NOMO-1 treated with dmso at 0.1 percent for 144 hours (cell line): ENCODE data around the gene AMH.

Source experiments
- DNase-seq: peaks from one replicate; lab custom pipeline; 2025; ENCODE audit not compliant: unreplicated experiment; lab: John Stamatoyannopoulos, UW

AMH gene

DNA sequence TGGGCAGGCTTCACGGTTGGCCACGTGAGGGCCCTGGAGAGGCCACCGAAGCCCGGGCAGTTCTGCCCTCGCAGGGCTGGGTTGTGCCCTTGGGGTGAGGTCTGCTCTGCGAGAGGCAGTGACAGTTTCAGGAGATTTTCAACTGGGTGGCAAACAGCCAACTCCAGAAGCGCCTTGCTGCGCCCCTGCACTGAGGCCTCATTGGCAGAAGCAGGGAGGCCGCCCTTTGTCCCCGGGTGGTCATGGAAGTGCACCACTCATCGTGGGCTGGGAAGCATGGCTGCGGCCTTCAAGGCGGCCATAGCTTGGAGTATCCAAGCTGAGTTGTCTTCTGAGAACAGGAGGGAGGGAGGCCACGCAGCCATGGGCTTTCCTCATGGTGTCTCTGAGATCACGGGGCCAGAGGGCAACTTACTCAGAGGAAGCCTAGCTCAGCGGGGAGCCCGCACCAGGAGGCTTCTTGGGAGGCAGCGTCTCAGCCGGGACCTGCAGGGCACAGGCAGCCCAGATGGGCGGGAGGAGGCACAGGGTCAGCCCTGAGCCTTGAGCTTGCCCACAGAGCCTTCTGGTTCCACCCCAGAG lies 27.8 kb upstream of the AMH start:
- no peak for DNase-seq

DNA sequence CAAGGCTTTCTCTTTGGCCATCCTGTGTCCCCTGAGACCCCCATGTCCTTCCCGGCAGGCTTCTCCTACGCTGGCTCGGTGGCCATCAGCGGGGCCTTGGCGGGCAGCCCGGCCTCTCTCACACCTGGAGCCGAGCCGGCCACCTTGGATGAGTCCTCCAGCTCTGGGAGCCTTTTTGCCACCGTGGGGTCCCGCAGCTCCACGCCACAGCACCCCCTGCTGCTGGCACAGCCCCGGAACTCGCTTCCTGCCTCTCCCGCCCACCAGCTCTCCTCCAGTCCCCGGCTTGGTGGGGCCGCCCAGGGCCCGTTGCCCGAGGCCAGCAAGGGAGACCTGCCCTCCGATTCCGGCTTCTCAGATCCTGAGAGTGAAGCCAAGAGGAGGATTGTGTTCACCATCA lies 27.2 kb upstream of the AMH start:
- no peak for DNase-seq

DNA sequence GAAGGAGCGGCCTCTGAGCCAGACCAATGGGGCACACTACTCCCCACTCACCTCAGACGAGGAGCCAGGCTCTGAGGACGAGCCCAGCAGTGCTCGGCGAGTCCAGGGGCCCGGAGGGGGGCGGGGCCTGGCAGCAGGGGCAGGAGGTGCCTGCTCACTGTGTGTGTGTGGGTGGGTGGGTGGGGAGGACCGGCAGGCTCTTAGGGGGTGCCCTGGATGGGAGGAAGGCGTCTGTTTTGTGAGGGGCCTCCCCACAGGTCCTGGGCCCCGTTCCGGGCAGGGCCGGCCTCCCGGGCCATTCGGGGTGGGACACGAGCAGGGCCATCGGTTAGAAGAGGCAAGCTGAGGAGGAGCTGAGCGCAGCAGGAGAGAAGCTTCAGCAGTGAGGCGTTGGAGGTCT lies 25.7 kb upstream of the AMH start:
- DNase-seq, result no peak

DNA sequence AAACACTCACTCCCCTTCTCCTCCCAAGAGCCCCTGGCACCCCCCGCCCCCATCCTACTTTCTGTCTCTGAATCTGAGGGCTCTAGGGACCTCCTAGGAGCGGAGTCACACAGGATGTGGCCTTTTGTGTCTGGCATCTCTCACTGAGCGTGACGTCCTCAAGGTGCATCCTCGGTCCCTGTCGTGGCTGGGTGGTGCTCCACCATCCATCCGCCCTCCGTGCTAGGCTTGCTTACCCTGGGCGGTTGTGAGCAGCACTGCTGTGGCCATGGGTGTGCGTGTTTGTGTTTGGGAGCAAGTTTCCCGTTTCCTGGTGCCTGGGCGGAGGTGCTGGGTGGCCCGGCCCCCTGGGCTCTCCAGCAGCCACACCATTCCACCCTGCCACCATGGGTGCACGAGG lies 25.2 kb upstream of the AMH start:
- DNase-seq, result no peak

DNA sequence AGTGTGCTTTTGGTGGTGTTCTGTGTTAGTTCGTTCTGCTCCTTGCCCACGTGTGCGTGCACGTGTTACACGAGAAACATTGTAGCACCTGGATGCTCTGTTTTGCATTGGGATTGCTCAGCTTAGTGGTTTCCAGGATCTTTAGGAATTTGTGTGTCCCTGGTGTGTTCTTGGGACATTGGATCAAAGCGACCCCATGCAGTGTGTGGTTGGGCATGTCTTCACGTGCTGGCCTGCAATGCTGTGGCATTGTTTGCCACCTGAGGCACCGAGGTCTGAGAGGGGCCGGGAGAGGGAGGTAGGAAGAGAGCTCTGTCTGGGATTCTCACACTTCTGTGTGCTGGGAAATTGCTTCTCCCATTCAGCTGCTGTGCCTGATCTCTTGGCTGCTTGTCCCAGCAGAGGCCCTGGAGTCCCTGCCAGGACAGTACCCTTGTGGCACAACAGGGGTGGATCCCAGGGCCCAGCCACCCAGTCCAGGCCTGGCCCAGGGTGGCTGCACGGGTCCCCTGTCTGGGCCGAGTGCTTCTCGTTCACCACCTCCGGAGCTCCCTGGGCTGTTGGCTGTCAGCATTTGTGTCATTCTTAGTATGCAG lies 24.3 kb upstream of the AMH start:
- DNase-seq, result no peak

DNA sequence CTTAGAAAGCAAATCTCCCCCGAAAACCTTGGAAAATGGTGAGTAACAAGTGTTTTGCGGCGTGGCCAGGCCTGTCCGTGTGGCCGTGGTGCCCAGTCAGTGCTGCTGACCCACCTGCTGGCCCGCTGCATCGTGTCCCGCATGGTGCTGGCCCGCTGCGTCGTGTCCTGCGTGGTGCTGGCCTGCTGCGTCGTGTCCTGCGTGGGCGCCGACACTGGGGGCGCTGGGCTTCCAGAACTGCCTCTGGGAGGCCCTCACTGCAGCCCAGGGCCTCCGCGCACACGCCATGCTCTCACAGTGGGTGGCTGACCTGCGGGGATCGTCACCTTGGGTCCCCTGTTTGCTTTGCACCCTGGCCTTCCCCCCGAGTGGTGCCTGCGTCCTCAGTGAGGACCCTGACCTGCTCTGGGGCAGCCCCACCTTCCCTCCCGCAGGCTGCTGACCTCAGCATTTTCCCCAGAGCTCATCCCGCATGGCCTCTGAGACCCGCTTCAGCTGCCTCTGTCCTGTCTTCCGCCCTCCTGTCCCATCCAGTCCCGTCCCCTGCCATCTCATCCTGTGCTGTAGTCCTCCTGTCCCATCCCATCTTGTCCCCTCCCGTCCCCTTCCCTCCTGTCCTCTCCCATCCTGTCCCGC lies 23.6 kb upstream of the AMH start:
- DNase-seq, result no peak

DNA sequence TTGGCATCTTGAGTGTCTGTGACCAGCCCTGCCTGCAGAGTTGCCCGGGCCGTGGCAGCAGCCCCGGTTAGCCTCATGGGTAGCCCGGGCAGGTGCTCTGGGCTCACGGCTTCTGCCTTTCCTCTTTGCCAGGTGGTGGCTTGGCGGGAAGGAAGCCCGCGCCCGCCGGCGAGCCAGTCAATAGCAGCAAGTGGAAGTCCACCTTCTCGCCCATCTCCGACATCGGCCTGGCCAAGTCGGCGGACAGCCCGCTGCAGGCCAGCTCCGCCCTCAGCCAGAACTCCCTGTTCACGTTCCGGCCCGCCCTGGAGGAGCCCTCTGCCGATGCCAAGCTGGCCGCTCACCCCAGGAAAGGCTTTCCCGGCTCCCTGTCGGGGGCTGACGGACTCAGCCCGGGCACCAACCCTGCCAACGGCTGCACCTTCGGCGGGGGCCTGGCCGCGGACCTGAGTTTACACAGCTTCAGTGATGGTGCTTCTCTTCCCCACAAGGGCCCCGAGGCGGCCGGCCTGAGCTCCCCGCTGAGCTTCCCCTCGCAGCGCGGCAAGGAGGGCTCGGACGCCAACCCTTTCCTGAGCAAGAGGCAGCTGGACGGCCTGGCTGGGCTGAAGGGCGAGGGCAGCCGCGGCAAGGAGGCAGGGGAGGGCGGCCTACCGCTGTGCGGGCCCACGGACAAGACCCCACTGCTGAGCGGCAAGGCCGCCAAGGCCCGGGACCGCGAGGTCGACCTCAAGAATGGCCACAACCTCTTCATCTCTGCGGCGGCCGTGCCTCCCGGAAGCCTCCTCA lies 22.9 kb upstream of the AMH start:
- no peak for DNase-seq

DNA sequence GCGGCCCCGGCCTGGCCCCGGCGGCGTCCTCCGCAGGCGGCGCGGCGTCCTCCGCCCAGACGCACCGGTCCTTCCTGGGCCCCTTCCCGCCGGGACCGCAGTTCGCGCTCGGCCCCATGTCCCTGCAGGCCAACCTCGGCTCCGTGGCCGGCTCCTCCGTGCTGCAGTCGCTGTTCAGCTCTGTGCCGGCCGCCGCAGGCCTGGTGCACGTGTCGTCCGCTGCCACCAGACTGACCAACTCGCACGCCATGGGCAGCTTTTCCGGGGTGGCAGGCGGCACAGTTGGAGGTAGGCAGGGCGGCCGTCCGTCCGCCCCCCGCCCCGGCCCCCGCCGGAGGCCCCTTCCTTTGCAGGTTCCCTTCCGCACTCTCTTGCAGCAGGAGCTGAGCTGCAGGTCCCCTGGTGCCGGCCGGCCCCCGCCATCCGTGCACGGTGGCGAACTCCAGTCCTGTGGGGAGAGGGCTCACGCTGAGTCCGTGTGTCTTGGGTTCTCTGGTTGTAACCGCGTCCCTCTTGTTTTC lies 22.2 kb upstream of the AMH start:
- no peak for DNase-seq

DNA sequence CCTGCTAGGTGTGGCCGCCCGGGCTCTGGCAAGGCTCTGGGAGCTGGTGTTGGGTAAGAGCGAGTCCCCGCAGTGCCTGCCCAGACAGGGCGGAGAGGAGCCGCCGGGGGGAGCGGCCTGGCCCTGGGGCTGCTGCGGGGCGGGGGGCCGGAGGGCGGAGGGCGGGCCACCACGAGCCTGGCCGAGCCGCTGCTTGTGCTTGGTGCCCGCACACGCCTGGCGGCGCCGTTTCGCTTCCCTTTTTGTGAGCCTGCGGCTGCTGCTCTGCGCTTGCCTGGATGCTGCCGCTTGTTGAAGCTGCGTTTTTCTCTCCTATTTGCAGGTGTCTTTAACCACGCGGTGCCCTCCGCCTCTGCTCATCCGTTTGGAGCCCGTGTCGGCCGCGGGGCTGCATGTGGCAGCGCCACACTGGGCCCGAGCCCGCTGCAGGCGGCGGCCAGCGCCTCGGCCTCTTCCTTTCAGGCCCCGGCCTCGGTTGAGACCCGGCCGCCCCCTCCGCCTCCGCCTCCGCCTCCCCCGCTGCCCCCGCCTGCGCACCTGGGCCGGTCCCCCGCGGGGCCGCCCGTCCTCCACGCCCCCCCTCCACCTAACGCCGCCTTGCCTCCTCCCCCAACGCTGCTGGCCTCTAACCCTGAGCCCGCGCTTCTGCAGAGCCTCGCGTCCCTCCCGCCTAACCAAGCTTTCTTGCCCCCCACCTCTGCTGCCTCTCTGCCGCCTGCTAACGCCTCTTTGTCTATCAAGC lies 21.5 kb upstream of the AMH start:
- DNase-seq, result peak; percentile 90

DNA sequence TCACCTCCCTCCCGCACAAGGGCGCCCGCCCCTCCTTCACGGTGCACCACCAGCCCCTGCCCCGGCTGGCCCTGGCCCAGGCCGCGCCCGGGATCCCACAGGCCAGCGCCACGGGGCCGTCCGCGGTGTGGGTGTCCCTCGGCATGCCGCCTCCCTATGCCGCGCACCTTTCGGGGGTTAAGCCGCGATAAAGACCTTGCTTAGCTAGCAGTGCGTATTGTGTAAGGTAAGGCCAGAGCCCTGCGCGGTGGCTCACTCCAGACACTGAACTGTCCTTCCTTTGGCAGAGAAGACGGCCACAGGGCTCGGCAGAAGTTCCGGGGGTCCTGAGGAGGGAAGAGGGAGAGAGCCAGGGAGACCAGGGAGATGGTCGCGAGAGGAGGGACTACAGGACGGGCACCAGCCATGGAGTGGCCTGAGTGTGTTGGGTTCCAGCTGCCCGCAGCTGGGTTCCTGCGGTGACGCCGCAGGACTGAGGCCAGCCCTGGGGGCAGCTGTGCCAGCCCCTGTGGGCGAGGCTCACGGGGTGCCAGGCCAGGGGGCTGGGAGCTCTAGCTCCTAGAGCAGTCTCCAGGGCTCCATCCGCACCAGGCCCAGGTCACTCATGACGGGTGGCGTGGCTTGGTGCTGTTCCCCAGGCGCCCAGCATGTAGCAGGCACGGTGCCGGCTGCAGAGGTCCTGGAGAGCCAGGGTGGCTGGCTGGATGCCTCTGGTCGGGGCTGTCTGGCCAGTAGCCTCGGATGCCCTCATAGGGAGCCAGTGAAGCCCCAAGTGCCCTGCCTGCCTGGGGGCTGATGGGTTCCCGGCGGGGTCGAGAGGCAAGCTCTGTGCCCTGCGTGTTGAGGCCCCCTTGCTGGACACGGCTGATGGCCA lies 20.7 kb upstream of the AMH start:
- DNase-seq, result no peak

DNA sequence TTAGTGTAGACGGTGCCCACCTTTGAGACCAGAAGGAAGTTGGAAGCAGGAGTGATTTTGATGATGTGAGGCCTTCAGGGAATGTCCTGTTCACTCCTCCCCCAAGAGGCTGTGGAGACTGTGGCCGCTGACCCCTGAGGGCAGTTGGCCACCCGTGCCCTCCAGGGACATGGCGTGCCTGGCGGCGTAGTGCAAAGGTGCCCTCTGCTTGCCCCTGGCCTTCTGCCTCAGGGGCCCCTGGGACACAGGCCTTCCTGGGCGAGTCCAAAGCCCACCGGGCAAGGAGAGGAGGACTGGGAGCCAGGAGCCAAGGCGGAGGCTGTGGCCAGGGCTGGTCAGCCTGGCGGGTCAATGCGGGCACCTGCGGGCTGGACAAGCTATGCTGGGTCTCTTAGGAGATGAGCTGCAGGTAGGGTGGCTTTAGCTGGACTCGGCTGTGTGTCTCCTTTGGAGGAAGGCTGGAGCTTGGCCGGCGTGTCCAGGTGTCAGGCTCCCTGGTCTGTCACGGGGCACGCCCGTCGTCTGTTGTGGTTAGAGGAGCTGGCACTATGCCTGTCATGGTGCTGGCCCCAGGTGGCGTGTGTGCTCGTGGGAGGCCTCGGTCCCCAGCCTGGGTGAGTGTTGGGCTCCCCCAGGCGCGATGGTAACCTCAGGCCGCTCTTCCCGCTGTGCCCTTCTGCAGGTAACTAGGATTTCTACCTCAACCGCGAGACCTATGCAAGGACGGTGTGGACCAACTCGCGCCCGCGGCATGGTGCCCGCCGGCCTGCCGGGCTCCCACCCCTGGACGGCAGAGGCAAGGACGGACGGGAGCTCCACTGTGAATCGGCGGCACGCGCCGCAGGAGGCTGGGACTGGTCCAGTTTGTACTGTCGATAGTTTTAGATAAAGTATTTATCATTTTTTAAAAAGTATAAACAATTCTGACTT lies 19.8 kb upstream of the AMH start:
- DNase-seq, result no peak

DNA sequence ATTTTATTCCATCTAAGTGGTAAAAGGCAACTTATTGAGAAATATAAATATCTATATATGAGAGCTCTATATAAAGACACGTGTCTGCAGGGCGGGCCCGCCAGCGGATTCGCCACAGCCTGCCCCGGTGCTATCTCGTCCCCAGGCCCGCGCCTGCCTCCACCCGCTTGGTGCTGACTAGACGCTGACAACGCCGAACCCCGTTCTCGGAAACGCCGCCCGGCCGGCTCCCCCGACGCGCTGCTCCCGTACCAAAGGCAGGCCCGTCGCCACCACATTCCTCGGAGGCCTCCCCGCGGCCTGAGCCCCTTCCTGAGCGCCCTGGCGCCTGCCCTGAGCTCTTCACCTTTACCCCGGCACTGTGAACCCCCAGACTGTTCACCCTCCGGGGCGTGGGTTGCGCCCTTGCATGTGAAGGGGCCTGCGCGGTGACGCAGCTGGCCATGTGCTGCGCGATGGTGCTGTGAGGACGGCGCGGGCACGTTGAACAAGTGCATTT lies 19.0 kb upstream of the AMH start:
- no peak for DNase-seq

DNA sequence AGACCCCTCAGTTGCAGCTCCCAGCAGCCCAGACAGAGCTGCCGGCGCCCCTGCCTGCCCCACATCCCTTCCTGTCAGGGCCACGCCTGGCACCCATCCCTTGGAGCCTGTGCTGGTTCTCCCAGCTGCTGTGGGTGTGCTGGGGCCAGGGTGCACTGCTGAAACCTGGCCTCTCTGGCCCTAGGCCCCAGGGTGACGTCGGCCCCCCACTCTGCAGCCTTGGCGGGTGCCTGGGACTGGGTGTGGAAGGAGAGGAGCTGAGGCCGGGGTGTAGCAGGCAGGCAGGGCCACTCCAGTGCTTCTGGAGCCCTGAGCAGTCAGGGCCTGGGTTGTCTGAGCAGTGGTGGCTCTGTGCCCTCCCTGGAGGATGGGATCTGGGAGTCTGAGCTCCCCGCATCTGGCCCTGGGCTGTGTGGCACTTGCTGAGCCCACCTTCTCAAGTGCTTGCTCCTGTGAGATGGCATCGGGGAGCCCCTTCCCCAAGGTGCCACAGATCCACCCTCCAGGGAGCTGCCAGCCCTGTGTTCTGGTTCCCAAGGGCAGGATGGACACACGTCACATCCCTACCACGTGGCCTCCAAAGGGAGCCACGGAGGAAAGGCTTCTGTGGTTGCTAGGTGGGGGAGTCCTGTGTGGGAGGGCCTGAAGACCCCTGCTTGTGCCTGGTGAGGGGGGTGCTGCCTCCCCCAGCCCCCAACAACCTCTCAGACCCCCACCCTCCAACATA lies 18.2 kb upstream of the AMH start:
- no peak for DNase-seq

DNA sequence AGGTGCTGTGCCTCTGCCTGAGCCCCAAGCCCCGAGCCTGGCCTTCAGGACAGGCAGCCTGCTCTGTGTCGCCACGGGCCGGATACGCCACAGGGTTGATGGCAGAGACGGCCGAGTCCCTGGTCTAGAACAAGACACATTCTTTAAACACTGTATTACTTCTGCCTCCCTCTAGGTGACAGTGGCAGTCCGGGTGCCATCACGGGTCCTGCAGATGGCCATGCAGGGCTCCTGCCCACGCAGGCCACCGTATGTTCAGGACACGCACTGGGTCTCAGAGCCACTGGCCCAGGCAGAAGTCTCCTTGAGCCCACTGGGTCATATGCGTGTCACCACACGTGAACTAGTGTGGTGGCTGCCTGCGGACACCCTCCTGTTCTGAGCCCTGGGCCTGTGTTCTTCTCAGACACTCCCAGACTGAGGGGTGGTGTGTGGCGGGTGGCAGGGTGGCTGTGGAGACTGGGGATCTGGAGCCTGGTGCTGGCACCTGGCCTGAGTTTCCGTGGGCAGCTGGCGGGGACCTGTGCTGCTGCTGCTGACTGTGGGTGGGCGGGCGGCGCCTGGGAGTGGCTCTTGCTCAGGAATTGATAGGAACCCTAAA lies 17.4 kb upstream of the AMH start:
- DNase-seq, result no peak

DNA sequence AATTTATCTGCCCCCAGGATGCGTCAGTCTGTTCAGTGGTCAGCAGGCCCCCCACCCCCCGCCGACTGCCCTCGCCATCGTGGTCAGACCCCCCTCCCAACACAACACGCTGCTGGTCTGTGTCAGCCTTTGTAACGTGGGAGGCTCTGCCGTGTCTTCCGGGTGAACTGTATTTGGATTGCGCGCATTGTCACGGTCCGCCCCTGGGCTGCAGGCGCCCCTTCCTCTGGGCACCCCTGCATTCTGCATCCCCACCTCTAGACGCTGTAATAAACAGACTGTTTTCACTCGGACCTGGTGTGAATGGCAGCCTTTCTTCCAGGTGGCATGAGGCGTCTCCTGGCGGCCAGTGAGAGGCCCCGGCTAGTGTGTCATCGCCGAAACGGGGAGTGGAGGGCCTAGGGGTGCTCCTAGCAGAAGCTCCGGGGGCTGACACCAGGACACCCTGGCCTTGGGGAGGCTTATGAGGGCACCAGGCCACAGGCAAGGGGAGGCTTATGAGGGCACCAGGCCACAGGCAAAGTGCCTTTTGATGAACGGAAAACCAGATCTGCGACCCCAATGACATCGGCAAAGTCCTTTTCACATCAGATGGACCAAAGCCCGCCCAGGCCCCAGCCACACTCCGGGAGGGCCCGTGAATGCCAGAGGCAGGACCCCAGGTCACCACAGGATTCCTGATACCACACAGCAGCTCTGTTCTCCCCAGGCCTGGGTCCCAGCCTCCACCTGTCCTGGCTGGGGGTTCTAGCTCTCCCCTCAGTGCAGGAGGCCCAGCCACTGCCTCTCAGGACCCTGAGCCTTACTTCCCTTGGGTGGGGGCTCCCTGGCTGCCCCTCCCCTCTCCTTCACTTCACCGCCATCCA lies 16.6 kb upstream of the AMH start:
- no peak for DNase-seq

DNA sequence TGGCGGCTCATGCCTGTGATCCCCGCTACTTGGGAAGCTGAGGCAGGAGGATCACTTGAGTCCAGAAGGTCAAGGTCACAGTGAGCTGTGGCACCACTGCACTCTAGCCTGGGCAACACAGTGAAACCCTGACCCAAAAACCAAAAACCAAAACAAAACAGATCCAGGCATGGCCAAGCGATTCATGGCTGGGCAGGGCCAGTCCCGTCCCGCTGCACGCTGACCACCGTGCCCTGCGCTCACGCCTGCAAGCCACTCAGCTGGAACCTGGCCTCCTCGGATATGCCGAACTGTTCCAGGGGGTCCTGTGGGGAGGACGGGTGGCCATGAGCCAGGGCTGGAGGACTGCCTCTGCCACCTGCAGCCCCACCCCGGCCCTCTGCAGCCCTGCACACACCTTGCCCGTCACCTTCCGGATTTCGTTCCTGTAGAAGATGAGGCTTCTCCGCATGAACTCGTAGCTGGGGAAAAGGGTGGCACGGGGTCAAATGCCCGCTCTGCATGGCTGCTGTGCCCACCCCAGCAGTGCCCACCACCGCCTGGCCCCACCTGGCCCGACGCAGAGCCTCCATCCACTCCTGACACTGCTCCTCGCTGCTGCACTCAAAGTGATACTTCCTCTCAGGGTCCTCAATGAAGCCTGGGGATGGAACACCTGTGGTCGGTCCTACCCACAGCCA lies 15.4 kb upstream of the AMH start:
- DNase-seq, result no peak
